GM15510 (cell line): ENCODE results near the gene DEDD2.

ENCODE experiments used
- POLR2A ChIP-seq: IDR thresholded peaks from 3 replicates; pipeline ENCODE4 v1.6.1; 2011; ENCODE audit warnings: borderline replicate concordance; ENCODE audit not compliant: insufficient read length; ENCODE audit errors: extremely low read depth

DEDD2 gene, protein sequence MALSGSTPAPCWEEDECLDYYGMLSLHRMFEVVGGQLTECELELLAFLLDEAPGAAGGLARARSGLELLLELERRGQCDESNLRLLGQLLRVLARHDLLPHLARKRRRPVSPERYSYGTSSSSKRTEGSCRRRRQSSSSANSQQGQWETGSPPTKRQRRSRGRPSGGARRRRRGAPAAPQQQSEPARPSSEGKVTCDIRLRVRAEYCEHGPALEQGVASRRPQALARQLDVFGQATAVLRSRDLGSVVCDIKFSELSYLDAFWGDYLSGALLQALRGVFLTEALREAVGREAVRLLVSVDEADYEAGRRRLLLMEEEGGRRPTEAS

DNA sequence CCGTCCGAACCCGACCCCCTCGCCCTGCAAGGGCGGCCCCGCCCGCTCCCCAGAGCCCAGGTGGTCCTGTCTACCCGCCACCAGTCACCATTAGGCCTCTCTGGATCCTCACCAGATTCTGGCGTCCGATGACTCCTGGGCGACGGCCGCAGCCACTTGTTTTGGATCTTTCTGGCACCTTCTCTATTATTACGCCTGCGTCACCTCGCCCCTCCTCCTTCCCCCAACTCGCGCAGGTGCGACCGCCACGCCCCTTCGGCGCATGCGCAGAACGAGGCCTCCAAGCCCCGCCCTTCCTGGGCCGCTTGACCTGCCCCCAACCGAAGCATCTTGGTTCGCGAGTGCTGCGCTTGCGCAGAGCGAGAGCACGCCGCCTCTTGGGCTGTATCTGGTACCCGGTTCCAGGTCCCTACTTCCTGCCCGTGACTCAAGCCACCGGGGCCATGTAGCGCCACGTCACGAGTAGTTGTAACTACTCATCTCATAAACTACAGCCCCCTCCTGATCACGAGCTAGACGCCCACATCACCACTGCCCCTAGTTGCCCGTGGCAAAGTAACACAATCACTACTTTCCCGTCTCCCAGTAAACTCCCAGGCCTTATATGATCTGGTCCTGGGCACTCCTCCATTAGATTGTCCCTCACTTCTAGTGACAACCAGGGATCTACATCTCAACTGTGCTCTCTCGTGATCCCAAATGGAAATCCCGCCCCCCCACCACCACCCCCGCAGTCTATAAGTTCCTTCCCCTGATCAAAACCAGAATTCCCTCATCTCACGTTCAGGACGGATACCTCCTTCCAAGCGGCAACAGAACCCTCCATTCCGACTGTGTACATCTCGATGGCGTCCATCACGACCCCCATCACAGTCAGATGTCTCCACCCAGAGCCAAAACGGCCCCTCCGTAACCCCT, at the start of gene DEDD2:
Gene DEDD2 (minus strand): TSS at position 158 of the 918 bp plus-strand sequence. CDS start 670 bp downstream, outside the sequence.
- peak; percentile 75 for TF ChIP-seq POLR2A

DNA sequence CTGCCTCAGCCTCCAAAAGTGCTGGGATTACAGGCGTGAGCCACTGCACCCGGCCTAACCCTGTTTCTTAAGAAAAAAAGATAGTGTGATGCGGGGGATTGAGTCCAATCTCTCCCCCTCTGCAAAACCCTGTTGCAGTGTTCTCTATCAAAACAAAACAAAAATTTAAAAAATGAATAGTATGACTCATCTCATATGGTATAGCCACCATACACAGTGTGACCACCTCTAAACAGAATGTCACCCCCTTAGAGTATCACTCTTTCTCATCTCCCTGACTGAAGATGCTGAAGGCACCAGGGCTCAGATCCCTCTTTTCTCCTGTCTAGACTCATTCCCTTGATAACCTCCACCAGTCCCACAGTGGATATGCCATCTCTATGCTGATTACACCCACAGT, 44.3 kb upstream of the DEDD2 start:
- TF ChIP-seq POLR2A: no peak

DNA sequence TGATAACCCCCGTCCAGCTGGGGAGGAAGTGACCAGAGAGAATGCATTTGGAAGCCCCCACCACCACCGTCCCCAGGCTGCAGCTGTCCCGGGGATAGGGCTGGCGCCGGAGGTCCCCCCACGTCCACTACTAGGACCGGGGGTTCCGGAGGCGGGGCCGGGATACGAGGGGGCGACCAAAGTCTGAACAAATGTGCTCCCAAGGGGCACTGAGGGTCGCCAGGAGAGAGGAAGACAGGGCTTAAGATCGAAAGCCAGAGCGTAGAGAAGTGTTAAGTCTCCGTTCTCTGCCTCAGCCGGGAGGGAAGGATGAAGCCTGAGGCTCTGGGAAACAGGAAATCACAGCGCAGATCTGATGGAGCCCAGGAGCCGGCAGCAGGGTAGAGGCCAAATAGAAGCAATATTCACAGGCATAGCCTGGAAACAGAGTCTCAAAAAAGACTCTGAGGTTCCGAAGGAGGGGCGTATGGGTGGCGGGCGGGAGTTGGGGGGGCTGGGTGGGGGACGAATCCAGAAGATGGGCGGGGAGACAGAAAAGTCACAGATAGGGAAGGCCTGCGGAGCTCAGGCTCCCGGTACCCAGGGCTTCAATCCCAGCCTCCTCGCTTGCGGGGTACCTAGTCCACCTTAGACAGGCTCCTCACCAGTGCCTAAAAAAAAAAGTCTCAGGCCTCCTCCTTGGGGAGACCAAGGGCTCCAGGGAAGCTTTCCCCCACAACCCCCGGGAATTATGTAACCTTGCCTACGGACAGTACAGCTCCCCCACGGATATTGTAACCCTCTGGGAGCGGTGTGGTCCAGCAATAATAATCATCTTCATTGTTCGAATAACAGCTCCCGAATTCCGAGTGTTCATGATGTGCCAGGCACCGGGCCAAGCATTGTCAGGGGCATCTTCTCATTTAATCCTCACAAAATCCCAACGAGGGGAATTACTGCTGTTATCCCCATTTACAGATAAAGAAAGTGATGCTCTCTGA, 38.6 kb upstream of the DEDD2 start:
- no peak for TF ChIP-seq POLR2A

DNA sequence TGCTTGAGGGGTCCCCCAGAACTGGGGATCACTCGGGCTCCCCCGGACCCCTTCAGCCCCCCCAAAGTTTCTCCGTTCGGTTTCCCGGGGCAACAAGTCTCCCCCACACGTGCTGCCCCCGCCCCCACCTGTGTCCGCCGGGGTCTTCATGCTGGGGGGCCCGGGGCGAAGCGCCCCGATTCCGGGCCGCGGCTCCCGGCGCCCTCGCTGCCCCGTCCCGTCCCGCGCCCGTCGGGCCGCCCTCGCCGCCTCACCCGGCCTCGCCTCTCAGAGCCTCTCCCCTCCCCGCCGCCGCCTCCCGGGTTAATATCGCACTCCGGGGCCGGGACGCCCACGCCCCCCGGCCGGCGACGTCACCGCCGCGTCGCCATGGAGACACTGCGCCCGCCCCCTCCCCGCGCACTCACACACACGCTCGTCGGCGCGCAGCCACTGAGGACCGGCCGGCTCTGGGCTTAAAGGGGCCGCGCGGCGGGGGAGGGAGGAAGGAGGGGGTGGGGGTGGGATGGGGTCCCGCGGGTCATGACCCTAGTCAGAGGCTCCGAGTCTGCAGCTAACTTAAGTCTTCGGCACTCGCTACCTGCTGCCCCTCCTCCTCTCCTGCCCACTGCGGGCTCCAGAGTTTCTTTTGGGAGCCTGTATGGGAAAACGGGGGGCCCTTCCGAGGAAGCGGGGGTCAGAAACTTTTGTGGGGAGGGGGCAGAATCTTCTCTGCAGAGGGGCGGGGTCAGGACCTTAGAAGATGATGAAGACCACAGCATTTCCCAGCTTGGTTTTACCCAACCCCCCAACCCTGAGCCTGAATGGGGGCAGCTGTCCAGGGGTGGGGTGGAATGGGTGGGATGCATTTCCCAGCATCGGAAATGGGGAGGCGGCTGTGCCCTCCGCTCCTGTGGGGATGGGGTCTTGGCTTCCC, 37.6 kb upstream of the DEDD2 start, which contains the start of gene ERF:
Gene ERF (minus strand): TSS at position 279 of the 916 bp plus-strand sequence. CDS start 129 bp downstream, at position 150.
- TF ChIP-seq POLR2A: peak; percentile 88

DNA sequence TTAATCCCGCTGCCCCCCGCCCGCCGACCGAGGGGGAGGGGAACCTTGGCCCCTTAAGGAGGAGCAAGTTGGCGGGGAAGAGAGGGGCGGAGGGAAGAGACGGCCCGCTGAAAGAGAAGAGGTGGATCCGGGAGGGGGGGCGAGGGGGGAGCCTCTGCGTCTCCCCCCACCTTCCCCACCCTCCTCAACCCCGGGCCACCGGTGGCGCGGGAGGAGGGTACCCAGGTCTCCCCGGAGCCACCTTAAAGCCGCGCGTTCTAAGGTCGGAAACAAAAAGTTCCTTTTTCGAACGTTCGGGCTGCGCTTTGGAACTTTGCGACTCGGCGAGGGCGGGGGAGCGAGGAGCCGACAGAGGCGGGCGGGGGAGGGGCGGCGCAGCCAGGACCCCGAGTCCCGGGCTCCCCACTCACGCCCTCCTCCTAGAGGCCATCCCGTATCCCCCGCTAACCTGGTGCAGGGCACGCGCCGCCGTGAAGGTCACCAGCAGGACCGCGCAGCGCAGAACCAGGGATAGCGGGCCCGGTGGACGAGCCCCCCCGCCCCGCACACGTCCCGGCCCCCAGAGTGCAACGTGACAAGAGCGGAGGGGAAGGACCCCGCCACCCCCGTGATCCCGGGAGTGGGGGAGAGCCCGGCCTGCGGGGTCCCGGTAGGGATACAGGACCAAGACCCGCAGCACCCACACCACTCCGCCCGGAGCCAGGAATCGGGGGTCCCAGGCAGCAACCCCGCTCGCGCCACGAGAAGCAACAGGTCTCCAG, 36.8 kb upstream of the DEDD2 start:
- peak; percentile 31 for TF ChIP-seq POLR2A

DNA sequence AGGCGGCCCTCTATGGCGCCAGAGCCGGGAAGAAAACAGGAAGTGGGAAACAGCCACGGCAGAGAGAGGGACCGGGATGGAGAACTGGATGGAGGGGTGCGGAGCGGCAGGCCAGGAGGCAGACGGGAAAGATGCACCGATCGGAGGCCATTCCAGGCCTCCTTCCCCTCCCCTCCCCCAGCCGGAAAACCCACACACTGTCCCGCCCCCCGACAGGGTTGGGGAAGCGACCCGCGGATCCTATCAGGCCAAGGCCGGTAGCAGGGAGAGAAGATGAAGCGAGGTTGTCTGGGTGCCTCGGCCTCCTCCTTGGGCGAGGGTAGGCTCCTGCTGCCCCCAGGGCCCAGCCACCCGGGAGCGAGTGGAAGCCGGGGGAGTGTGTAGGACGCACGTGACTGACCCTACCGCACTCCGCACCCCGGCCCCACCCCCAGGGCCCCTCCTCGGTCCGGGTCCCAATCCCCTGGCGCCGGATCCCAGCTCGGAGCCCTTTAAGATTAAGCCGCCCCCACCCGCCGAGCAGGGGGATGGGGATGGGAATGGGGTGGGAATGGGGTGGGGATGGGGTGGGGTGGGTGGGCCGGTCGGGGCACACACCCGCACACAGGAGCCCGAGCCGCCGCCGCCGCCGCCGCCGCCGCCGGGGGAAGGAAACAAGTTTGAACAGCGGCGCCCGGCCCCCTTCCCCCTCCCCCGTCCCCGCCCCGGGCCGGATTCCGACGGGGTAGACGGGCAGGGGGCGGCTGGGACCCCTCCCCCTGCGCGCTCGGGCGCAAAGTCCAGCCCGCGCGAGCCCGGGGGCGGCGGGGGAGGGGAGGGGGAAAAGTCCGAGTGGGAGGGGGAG, 36.0 kb upstream of the DEDD2 start:
- TF ChIP-seq POLR2A: peak; percentile 52

DNA sequence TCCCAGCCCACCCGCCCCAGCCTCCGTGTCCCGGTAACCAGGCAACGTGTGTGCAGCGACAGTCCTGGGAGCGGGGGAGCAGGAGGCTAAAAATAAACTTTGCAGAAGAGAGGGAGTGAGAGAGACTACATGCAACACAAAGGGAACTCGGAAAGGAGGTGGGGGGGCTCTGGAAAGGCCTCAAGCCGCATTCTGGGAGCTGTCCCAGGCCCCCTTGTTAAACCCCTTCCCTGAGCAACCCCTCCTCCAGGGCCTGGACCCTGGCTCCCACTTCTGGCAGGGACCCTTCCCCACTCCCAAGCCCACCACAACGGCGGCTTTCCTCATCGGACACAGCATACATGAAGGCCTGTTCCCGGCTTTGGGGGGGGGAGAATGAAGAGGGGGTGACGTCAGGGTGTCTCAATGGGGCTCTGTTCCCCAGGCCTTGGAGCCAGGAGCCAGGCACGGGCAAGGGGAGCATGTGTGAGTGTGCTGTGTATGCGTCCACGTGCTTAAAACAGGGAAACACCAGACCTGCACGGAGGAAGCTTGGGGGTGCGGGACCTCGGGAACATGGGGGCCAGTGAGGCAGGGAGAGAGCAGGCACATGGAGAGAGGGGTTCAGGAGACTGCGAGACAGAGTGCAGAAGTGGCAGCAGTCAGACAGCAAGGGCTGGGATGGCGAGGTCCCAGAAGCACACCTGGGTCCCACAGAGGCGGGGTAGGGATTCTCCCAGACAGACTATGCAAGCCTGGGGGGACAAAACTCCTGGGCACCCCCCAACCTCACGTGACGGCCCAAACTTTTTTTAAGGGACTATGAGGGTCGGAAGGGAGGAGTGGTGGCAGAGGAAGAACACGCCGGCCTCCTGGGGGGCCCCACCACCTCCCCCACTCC, 35.1 kb upstream of the DEDD2 start:
- TF ChIP-seq POLR2A: no peak

DNA sequence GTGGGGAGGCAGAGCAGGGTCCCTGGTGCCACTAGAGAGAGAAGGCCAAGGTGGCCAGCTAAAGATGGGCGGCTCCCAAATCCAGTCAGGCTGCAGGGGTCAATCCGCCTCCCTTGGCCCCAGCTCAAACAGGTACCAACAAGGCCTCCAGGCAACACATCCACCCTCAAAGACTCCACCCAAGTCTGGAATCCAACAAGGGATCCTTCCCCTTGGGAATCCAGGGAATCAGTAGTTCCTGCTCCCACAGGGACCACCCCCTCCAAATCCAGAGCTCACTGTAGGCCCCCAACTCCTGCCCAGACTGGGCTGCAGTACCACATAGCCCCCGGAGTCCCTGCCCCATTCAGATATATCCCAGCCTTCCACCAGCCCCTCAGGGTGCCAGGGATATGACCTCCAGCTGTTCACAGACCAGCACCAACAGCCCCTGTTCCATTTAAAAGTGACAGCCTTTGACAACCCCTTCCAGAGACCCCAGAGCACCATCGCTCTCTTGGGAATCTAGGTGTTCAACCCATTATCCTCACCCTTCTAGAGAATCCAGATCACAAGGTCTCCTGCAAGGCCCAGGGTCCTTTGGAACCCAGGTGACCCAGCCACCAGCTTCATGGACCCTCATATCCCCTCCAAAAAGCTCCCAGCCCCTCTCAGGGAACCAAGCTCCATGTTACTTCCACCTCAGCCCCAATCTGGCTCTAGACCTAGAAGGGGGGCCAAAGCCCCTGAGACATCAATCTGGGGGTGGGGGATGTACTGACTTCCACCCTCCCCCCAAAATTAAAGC, 34.3 kb upstream of the DEDD2 start:
- no peak for TF ChIP-seq POLR2A

DNA sequence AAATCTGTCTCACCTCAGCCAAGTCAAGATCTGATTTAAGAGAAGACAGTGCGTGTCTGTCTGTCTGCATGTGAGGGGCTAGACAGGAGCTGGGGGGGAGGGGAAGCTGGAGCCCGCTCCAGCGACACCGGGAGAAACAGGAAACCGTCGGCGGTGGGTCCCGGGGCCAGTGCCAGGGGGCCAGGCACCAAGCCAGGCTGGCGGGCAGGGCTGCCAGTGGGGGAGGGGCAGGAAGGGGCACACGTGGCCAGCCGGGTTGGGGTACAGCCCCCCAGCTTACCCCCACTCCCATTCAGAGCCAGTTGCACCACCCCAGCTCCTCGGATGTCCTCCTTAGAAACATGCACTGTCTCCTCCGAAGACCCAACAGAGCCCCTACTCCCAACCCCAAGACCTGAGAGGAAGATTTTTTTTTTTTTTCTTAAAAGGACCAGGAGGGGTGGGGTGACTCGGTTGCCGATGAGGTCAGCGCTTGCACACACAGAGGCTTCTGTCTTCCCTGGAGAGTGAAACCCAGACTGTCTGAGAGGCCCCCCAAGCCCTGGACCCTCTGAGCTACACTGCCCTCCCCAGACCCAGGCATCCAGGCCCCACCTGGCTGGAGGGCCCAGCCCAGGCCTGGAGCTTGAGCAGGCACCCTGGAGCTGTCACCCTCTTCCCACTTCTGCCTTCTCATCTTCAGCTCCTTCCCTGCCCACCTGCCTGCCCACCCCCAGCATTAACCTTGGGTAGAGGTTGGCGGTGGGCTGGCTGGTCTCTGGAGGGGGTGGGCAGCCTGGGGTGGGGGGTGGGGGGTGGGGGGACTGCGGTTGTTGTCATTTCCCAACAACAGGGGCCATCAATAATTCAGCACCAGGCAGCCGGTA, 33.4 kb upstream of the DEDD2 start:
- TF ChIP-seq POLR2A: no peak
